GM18498 (cell line): Measurements from ENCODE around the gene TLCD3B.

Source experiments
- ATAC-seq: cut with Tn5 transposase; IDR thresholded peaks from one replicate; pipeline ENCODE4 v1.9.1; 2021; ENCODE audit warnings: mild to moderate bottlenecking, moderate library complexity; ENCODE audit not compliant: unreplicated experiment

Gene TLCD3B

DNA sequence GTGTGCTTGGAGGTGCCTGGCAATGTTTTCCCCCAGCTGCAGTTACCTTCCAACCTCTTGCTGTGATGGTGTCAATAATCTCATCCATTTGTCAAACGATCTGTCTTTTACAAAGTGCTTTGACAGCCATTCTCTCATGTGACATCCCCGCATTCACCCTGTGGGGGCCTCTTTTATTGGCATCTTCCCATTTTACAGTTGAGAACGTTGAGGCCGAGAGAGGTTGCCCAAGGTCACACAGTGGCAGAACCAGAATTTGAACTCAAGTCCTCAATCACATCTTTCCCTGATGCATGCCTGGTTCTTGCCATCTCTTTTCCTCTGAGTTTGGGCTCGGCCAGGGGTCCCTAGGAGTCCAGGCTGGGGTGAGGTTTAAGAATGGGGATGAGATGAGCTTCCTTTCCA is 55.9 kb downstream of the TLCD3B start:
- ATAC-seq: no peak
